Hindlimb muscle (tissue), 1 donor: ENCODE results near the gene PGP. TPM values are rescaled to one million over a fixed set of nuclear protein-coding genes. Genes with fewer than 3 reads are reported as not detected.
A peak's percentile ranks its signal among the peaks of the same experiment; 100 is the strongest.
"Not testable (repeated sequence)": the region's sequence is repeated elsewhere in the genome, so short reads cannot be mapped to it uniquely, and the experiment has no call there.

Experiments used
- DNase-seq: peaks from one replicate; pipeline ENCODE4 v3.0.0-alpha.2; 2013
- polyA plus RNA-seq: library from polyadenylated mRNA; unstranded; fragments of 120-200 nt; gene quantifications from one replicate; pipeline ENCODE4 v1.2.1, GENCODE V29; 2013; ENCODE audit not compliant: insufficient read length

PGP gene
- 15.7 TPM for polyA plus RNA-seq

DNA sequence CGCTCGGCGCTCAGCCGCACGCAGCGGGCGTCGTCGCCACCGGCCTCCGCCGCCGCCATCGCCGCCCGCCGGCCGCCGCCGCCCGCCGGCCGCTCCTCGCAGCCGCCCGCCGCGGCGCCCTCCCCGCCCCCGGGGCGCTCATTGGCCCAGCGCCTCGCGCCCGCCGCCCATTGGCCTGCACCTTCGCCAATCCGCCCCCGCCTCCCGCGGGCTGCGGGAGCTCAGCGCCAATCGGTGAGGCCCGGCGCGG lies at the start of gene PGP:
Gene PGP (minus strand): TSS at position 122 of the 250 bp plus-strand sequence. CDS start 63 bp downstream, at position 59.
- DNase-seq = no peak

DNA sequence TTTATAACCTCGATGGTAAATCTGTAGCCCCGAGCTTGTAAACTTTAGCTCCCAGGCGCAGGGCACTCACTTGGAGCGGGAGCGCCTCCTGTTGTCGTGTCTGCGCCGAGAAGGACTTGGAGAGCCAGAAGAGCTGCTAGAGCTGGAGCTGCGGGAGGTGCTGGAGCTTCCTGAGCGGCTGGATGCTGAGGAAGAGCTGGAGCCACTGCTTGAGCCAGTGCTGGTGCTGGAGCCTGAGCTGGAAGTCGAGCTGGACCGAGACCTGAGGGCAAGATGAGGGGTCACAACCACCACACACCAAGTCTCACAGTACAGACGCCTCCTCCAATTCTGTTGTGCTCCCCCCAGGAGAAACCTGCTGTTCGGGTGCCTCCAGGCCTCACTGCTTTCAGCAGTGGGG lies 48.4 kb upstream of the PGP start:
- not testable (repeated sequence) for DNase-seq

DNA sequence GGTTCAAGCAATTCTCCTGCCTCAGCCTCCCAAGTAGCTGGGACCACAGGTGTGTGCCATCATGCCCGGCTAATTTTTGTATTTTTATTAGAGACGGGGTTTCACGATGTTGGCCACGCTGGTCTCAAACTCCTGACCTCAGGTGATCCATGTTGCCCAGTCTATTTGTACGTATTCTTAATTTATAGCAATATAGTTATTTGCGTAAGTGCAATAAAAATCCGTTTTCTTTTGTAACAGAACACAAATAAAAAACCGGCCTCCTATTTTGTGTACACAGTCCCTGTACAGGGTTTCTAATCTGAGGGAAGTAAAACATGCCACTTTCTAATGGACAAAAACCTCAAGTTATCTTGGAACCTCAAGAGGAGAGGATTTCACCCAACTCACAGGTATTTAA lies 45.6 kb upstream of the PGP start:
- DNase-seq = no peak

DNA sequence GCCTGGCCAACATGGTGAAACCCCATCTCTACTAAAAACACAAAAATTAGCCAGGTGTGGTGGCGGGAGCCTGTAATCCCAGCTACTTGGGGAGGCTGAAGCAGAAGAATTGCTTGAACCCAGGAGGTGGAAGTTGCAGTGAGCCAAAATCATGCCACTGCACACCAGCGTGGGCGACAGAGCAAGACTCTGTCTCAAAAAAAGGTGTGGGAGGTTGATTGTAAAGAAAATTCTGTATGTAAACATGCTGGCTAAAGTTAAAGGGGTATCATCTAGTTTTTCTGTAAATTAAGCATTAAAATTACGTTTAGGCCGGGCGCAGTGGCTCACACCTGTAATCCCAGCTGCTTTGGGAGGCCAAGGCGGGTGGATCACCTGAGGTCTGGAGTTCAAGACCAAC lies 43.9 kb upstream of the PGP start:
- DNase-seq = not testable (repeated sequence)

GRCh38 chr16:2257726-2258125 lies 43.1 kb upstream of the PGP start:
- DNase-seq = no peak

DNA sequence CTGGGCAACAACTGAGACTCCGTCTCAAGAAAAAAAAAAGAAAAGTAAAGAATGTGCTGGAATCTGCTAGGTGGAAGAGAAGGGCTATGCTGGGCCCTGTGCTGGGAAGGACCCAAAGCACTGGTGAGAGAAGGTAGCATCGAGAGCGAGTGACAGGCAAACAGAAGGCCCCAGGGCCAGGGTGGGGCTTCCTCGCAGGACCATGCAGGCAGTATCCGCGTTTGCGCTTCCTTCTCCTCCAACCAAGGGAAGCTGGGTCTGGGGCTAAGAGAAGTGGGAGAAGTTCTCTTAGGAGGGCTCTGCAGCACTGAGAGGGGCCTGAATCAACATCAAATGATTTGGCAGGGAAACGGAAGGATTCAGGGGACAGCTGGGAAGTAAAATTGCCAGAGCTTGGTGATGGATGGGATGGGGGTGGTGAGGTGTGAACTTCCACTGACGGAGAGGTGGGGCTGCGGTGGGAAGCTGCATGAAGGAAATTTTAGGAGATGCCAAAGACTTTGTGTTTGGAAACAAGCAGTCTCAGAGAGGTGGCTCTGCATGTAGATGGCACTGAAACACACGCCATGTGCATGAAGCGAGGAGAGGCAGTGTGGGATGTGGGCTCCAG lies 42.0 kb upstream of the PGP start:
- no peak for DNase-seq

GRCh38 chr16:2253293-2253692 lies 38.7 kb upstream of the PGP start:
- DNase-seq = no peak

DNA sequence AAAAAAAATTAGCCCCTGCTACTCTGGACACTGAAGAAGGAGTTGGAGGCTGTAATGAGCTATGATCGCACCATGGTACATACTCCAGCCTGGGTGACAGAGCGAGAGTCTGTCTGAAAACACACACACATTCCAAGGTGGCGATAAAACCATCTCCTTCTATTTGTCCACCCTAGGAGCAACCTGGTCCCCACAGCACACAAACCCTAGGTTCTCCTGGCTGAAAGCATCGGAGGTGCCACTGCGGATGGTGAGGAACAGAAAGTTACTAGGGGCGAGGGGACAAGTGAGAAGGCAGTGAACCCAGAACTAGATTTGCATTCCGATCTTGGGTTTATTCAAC lies 38.1 kb upstream of the PGP start:
- no peak for DNase-seq

- peak; percentile 93 for DNase-seq
These were observed 36.9 kb upstream of the PGP start, which contains the start of gene ECI1 for GRCh38 chr16:2251296-2252111. Gene ECI1, minus strand, starts transcription at chr16:2251587. Its CDS starts 21 bp downstream, at chr16:2251566.

DNA sequence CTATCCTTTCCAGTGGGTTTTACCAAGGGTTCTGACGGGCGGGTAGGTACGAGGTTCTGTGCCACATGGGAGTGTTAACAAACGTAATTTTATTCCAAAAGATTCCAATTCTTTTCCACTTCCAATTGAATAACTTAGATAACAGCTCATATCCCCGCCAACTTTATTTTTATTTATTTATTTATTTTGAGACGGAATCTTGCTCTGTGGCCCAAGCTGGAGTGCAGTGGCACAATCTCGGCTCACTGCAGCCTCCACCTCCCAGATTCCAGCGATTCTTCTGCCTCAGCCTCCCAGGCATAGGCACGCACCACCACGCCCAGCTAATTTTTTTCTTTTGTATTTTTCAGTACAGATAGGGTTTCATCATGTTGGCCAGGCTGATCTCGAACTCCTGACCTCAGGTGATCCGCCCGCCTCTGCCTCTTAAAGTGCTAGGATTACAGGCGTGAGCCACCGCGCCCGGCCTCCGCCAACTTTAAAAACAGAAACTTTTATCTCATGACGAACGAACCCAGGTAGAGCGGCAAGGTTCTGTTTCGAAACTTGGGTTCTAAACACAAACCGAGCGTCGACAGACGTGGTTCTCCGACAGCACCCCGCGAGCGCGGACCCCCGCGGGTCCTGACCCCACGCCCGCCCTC lies 36.1 kb upstream of the PGP start:
- no peak for DNase-seq

DNA sequence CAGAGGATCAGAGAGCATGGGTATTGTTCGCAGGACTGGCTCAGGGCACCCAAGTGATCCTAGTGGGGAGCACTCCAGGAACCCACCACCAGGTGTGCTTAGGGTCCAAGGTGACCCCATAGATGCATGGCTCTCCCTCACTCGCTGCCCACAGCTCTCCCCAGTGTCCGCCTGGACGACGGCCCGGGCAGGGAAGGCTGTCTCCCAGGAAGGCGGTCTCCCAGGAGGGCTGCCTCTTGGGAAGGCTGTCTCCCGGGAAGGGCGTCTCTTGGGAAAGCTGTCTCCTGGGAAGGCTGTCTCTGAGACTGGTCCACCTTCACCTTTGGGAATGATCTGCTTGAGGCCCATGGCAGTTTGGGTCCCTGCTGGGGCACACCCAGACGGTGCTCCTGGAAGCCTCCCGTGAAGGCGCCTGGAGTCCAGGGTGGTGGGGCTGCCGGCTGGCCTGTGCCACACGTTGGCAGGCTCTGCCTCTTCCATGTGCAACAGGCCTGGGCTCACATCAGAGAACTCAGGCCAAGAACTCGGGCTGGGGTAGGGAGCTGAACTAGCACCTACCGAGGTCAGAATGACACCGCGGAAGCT lies 31.8 kb upstream of the PGP start:
- DNase-seq = no peak

- DNase-seq = no peak
These were observed 30.5 kb upstream of the PGP start for GRCh38 chr16:2244926-2245795.

DNA sequence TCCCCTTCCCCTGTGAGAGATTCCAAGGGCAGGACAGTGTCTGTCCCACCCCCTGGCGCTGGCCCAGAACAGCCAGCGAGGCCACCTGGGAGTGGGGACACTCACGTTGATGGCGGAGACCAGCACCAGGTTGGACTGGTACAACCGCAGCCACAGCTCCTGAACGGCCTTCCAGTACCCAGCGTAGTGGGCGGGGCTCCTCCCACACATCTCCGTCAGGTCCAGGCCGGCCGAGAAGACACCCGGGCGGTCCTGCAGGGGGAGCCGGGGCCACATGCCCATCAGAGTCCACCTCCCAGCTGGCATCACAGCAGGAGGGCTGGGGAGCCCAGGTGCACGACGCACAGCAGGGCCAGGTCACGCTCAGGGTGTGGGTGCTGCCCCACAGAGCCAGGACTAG lies 29.7 kb upstream of the PGP start:
- no peak for DNase-seq

- no peak for DNase-seq
These were observed 29.1 kb upstream of the PGP start for GRCh38 chr16:2243781-2244180.

GRCh38 chr16:2243031-2243528 lies 28.4 kb upstream of the PGP start:
- DNase-seq = no peak

DNA sequence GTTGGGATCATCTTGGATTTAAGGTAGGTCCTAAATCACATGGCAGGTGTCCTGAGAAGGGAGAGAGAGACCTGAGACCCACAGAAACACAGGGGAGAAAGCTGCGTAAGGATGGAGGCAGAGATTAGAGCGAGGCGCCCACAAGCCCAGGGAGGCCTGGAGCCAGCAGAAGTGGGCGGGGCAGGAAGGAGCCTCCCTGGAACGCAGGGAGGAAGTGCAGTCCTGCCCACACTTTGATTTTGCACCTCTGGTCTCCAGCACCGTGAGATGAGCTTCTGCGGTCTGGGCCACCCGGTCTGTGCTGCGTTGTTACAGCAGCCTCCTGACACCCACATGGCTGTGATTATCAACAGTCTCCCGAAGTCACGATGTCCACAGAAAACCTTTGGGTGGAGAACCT lies 28.0 kb upstream of the PGP start:
- DNase-seq = no peak

- not testable (repeated sequence) for DNase-seq
These were observed 25.7 kb upstream of the PGP start for GRCh38 chr16:2240331-2240730.

- DNase-seq = no peak
These were observed 24.4 kb upstream of the PGP start for GRCh38 chr16:2238838-2239675.

DNA sequence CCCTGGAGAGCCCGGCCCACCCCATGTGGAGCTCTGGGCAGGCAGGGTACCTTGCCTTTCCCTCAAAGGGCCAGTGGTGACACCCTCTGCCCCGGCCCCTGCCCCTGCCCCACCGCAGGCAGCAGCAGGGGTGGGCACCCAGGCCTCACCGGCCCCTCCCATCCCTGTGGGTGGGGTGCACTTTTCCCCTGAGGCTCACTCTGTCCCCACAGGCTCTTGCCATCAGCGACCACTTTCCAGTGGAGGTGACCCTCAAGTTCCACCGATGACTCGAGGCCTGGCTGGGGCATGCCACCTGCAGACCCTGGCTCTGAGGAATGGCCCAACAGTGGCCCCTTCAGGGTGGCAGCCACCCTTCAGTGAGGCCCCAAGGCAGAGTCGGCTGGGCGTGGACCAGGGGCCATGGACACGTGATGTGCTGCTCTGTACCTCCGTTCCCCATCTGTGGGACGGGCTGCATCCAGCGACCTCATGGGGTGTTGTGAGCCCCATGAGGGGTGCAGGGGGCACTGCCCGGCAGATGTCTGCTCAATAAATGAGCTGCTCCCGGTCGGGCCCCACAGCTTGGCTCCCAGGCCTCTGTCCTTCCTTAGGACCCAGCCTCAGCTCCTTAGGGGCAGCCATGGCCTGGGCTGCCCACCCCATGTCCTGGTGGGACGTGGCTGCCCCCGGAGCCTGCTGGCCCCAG lies 23.7 kb upstream of the PGP start:
- no peak for DNase-seq

DNA sequence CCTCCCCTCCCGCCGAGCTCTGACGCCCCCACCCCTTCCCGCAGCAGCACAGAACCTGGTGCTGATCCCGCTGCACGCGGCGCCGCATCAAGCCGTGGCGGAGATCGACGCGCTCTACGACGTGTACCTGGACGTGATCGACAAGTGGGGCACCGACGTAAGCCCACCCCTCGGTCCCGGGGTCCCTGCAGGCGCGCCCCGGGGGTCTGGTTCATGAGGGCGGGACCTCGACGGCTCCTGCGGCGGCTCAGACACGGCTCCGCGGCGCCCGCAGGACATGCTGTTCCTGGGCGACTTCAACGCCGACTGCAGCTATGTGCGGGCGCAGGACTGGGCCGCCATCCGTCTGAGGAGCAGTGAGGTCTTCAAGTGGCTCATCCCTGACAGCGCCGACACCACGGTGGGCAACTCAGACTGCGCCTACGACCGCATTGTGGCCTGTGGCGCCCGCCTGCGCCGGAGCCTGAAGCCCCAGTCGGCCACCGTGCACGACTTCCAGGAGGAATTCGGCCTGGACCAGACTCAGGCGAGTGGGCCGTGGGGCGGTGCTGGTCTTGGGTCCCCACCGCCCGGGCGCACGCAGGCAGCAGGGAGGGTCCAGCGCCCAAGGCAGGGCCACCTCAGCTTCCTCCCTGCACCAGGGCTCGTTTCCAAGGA lies 23.0 kb upstream of the PGP start:
- no peak for DNase-seq
